Activated T-helper 17 cell treated with anti-CD3 and anti-CD28 coated beads, Interleukin-2, amount 50 U/mL, for 72 hours (primary cell): ENCODE measurements around the gene RHBDF2. TPM values are rescaled to one million over a fixed set of nuclear protein-coding genes. Genes with fewer than 3 reads are reported as not detected.

ENCODE experiments used
- ATAC-seq: fragments of 150-1000 bp; cut with Tn5 transposase; replicated peaks from 2 replicates; pipeline ENCODE4 v1.10.0; 2021; ENCODE audit warnings: mild to moderate bottlenecking, moderate library complexity
- H3K27ac Mint-ChIP-seq: one replicate; pipeline ENCODE4 v1.8.0; 2022; ENCODE audit warnings: mixed read lengths
- H3K27me3 Mint-ChIP-seq: one replicate; pipeline ENCODE4 v1.8.0; 2022; ENCODE audit warnings: mixed read lengths
- H3K36me3 Mint-ChIP-seq: one replicate; pipeline ENCODE4 v1.8.0; 2022; ENCODE audit warnings: low read depth, mild to moderate bottlenecking, mixed read lengths
- H3K4me1 Mint-ChIP-seq: one replicate; pipeline ENCODE4 v1.8.0; 2022; ENCODE audit warnings: mixed read lengths
- H3K4me3 Mint-ChIP-seq: one replicate; pipeline ENCODE4 v1.8.0; 2022; ENCODE audit warnings: mild to moderate bottlenecking, mixed read lengths
- H3K9me3 Mint-ChIP-seq: one replicate; pipeline ENCODE4 v1.8.0; 2022; ENCODE audit warnings: mixed read lengths
- total RNA-seq, 2 donors: library from RNA; stranded (reverse); gene quantifications; one replicate each; pipeline ENCODE4 v1.2.3, GENCODE V29; 2022

The RHBDF2 gene
- total RNA-seq, 2 donors from 2014 or later = 33.3 to 56.5 TPM

- Mint-ChIP-seq H3K36me3 (peaks cover 11% of the 10 kb centered on the region), H3K4me1 (peaks cover 17% of the 10 kb centered on the region), H3K27ac (no peak overlapping the region), H3K9me3 (no peaks in the 10 kb centered on the region), H3K27me3 (no peaks in the 10 kb centered on the region), H3K4me3 (no peak overlapping the region)
- no peak for ATAC-seq
These were observed 69.7 kb downstream of the RHBDF2 start for GRCh38 chr17:76431509-76431908.

GRCh38 chr17:76428511-76428910 lies 72.7 kb downstream of the RHBDF2 start:
- H3K4me1 Mint-ChIP-seq = peaks cover 13% of the 10 kb centered on the region
- no peaks in the 10 kb centered on the region for H3K27me3 Mint-ChIP-seq
- no peak overlapping the region for H3K4me3 Mint-ChIP-seq
- H3K27ac Mint-ChIP-seq = no peak overlapping the region
- no peaks in the 10 kb centered on the region for H3K36me3 Mint-ChIP-seq
- ATAC-seq = no peak
- no peaks in the 10 kb centered on the region for H3K9me3 Mint-ChIP-seq

DNA sequence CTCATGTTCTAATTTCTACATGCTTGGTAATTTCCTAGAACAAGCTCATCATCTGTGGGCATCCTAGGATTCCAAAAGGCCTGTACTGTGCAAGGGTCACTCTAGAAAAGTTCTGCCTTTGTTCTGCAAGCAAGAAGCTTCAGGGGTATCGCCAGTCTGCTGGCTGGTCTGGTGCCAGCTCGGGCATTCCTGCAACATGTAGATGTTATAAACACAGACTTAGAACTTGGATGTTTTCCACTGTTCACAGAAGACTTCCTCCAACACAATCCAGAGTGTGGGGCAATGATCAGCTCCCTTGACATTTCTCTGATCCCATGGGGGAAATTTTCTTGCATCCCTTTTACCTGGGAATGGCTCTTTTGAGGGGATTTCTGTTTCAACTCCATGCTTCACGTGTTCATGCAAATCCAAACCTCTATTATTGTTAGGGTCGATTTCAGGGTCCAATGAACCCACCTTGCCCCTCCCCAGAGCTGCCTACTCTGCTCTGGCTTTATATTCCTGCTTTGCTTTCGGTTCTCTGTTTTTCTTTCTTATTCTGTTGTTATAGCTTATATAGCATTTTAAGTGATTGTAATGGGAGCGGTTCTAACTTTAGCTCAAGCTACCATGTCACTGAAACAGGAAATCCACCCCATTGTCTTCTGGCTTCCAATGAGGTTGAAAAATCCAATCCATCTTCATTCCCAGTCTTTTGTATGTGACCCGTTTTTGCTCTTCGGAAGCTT lies 73.6 kb downstream of the RHBDF2 start:
- H3K27me3 Mint-ChIP-seq = no peaks in the 10 kb centered on the region
- no peak for ATAC-seq
- peaks cover 17% of the 10 kb centered on the region for H3K4me1 Mint-ChIP-seq
- no peak overlapping the region for H3K27ac Mint-ChIP-seq
- H3K4me3 Mint-ChIP-seq = no peak overlapping the region
- H3K9me3 Mint-ChIP-seq = no peaks in the 10 kb centered on the region
- peaks cover 4% of the 10 kb centered on the region for H3K36me3 Mint-ChIP-seq

DNA sequence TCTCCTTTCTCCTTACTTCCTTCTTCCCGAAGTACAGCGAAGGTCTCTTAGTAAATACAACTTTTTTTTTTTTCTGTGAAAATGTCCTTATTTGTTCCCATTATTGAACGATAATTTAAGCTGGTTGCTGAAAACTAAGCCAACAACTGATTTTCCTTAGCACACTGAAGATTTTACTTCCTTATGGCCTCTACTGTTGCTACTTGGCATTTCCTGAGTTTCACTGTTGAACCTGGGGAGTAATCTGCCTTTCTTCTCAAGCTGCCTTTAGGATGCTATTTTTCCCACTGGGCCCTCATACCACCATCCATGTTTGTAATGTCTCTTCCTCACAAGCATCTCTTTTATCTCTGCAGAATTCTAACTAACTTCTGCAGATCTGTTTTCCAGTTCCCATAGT lies 74.4 kb downstream of the RHBDF2 start:
- H3K4me3 Mint-ChIP-seq = no peak overlapping the region
- peaks cover 5% of the 10 kb centered on the region for H3K36me3 Mint-ChIP-seq
- H3K4me1 Mint-ChIP-seq = peaks cover 19% of the 10 kb centered on the region
- no peaks in the 10 kb centered on the region for H3K9me3 Mint-ChIP-seq
- no peak overlapping the region for H3K27ac Mint-ChIP-seq
- H3K27me3 Mint-ChIP-seq = no peaks in the 10 kb centered on the region
- ATAC-seq = no peak

GRCh38 chr17:76422860-76423259 lies 78.4 kb downstream of the RHBDF2 start:
- ATAC-seq = no peak

DNA sequence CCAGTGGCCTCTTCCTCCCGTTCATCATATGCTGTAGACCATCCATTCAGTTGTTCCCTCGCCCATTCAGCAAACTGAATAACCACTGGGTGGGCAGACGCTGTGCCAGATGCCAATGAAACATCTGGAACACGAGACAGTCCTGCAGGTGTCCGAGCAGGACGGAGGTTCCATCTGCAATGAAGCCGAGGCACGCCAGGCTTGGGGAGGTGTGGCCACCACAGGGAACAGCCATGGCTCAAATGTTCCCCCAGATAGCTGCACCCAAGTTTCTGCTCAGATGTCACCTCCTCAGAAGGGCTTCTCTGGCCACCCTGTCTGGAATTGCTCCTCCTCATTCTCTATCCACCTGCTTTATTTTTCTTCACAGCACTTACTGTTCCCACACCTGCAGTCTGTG lies 78.8 kb downstream of the RHBDF2 start:
- Mint-ChIP-seq H3K27me3 (no peaks in the 10 kb centered on the region), H3K4me1 (peaks cover 24% of the 10 kb centered on the region)
- ATAC-seq = no peak

More at GRCh38 chr17:76422860-76423259, 78.4 kb downstream of the RHBDF2 start:
- peaks cover 7% of the 10 kb centered on the region for H3K36me3 Mint-ChIP-seq
- H3K27me3 Mint-ChIP-seq = no peaks in the 10 kb centered on the region
- H3K4me3 Mint-ChIP-seq = no peak overlapping the region
- no peaks in the 10 kb centered on the region for H3K9me3 Mint-ChIP-seq
- no peak overlapping the region for H3K27ac Mint-ChIP-seq
- peaks cover 19% of the 10 kb centered on the region for H3K4me1 Mint-ChIP-seq

DNA sequence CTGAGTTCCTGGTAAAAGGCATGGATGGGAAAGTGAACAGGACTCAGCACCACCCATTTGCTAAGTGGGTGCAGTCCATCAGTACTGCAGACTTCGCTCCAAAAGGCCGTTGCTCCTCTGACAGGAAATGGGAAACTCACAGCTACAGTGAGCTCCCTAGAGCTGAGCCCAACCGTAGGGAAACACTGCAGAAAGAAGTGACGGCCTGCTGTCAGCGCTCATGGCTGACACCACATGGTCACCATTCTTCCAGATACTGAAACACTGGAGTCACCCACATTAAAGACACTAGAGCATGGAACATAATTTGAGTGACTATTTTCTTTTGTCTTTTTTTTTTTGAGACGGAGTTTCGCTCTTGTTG lies 80.2 kb downstream of the RHBDF2 start:
- Mint-ChIP-seq H3K27ac (no peak overlapping the region), H3K36me3 (peaks cover 17% of the 10 kb centered on the region), H3K4me1 (peaks cover 27% of the 10 kb centered on the region)

More for the DNA sequence above, 78.8 kb downstream of the RHBDF2 start:
- Mint-ChIP-seq H3K27ac (no peak overlapping the region), H3K9me3 (no peaks in the 10 kb centered on the region), H3K36me3 (peaks cover 12% of the 10 kb centered on the region), H3K4me3 (no peak overlapping the region)

More for the DNA sequence above, 80.2 kb downstream of the RHBDF2 start:
- no peak overlapping the region for H3K4me3 Mint-ChIP-seq
- no peak for ATAC-seq
- no peaks in the 10 kb centered on the region for H3K27me3 Mint-ChIP-seq
- H3K9me3 Mint-ChIP-seq = no peaks in the 10 kb centered on the region

Other genes starting within 250 kb of the RHBDF2 start
- 100 to 1,000 TPM; 173 to 187 TPM for gene UBALD2, start 236.1 kb downstream of the RHBDF2 start, total RNA-seq
- gene QRICH2, start 193.1 kb downstream of the RHBDF2 start, total RNA-seq = 1 to 10 TPM in 1 of 2 donors, under 1 TPM in 1; 0.85 to 2.1 TPM
- 10 to 100 TPM; 24.5 to 29.7 TPM for gene PRPSAP1, start 147.5 kb downstream of the RHBDF2 start, total RNA-seq
- 10 to 100 TPM; 10.5 to 12.4 TPM for gene SPHK1, start 116.8 kb downstream of the RHBDF2 start, total RNA-seq
- gene UBE2O, start 48.3 kb downstream of the RHBDF2 start, total RNA-seq = 10 to 100 TPM; 35.3 to 38.7 TPM
- gene AANAT, start 33.8 kb downstream of the RHBDF2 start, total RNA-seq = not detected
- gene CYGB, start 36.3 kb upstream of the RHBDF2 start, total RNA-seq = not detected
- gene PRCD, start 38.6 kb upstream of the RHBDF2 start, total RNA-seq = not detected
- gene ST6GALNAC2, start 84.4 kb upstream of the RHBDF2 start, total RNA-seq = under 1 TPM in 1 of 2 donors, not detected in 1; 0.29 TPM
- gene ST6GALNAC1, start 142.3 kb upstream of the RHBDF2 start, total RNA-seq = 1 to 10 TPM; 1.4 to 2.5 TPM
- gene MXRA7, start 209.5 kb upstream of the RHBDF2 start, total RNA-seq = 1 to 10 TPM; 7.3 to 7.4 TPM
- 100 to 1,000 TPM in 1 of 2 donors, 10 to 100 TPM in 1; 99.1 to 144 TPM for gene JMJD6, start 225.2 kb upstream of the RHBDF2 start, total RNA-seq
- 10 to 100 TPM; 31.6 to 35.7 TPM for gene METTL23, start 225.4 kb upstream of the RHBDF2 start, total RNA-seq
- gene SRSF2, start 235.9 kb upstream of the RHBDF2 start, total RNA-seq = 100 to 1,000 TPM; 254 to 438 TPM
- 10 to 100 TPM; 20.9 to 28.6 TPM for gene MFSD11, start 236.7 kb upstream of the RHBDF2 start, total RNA-seq